GM21447 (cell line): ENCODE data around the gene PRSS3.
"Not testable (repeated sequence)": the region's sequence is repeated elsewhere in the genome, so short reads cannot be mapped to it uniquely, and the experiment has no call there.

Source experiments
- ATAC-seq: cut with Tn5 transposase; IDR thresholded peaks from one replicate; pipeline ENCODE4 v1.9.1; 2021; ENCODE audit not compliant: unreplicated experiment

Gene PRSS3

DNA sequence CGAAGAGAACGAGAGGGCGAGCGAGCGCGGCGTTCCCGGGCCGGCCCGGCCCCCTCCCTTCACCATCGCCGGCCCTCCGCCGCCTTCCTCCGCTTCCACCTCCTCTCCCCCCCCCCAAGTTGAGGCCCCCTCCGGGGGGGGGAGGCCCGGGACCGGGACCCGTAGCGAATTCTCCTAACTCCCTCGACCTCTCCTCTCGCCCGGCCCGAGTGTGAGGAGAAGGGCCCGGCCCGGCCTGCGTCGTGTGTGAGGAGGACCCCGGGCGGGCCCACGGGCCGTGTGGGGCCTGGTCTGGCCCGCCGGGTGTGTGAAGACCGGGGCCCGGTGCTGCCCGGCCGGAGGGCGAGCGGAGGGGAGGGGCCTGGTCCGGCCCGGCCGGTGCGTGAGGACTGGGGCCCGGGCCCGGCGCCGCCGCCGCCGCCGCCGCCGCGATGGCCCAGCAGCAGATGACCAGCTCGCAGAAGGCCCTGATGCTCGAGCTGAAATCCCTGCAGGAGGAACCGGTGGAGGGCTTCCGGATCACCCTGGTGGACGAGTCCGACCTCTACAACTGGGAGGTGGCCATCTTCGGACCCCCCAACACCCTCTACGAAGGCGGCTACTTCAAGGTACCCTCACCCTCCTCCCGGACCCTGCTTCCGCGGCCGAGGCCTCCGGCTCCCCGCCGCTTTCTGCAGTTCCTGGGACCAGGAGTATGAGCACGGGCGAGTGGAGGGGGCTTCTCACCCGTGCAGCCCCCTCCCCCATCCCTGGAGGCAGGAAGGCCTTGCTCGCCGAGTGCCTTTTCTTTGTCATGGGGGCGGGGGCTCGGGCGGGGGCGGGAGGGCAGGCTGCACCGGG, 22.2 kb downstream of the PRSS3 start:
- peak; percentile 16 for ATAC-seq

DNA sequence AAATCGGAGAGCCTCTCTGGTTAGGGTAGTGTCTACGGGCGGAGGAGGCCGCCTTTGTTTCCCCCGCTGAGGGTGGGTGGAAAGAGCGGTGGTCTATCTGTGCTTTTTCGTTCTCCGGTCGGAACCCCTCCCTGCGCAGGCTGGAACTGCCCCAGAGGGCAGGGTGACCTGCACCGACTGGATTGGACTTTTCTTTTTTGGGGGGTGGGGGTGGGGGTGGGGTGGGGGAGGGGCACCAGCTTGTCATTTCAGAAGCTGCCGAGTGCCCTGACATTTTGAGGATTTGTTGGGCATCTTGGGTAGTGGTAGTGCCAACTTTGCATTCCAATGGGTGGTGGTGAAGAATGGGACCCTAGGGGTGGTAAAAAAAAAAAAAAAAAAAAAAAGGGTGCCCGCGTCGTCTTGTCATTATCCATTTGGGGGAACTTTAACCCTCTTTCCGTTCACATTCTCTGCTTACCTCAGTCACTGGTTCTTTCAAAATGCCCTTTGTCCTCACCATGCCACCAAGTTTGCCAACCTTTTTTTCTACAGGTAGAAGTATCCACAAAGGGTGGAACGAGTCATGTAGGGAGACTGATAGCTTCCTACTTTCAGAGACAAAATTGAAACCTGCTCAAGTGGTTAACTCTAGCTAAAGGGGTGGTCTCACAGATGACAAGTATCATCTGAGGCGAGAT, 22.9 kb downstream of the PRSS3 start:
- no peak for ATAC-seq

DNA sequence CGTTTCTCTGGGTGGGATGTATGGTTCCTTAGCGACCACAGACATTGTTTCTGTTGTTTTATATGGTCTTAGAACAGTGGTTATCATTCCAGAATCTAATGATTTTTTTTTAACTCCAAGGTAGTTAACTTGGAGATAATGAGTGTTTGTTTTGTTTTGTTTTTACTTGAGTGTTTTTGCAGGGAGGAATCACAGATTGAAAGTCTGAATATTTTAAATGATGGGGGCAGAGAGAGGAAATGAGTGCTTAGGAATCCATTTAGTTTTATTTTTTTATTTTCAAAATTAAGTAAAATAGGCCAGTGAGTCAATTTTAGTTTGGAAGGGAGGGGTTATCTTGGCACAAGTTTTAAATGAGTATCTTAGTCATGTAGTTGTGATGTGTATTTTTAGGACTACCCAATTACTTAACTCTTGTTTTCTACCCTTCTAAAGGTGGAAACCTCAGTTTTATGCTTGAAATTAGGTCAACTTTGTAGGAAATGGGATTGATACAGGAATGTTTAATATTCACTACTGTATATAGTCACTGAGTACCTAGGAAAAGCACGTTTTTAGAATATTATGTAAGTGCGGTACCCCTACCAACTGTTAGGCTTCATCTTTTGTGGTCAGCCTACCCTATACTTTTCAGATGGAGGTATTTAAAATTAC, 23.6 kb downstream of the PRSS3 start:
- ATAC-seq, result no peak

DNA sequence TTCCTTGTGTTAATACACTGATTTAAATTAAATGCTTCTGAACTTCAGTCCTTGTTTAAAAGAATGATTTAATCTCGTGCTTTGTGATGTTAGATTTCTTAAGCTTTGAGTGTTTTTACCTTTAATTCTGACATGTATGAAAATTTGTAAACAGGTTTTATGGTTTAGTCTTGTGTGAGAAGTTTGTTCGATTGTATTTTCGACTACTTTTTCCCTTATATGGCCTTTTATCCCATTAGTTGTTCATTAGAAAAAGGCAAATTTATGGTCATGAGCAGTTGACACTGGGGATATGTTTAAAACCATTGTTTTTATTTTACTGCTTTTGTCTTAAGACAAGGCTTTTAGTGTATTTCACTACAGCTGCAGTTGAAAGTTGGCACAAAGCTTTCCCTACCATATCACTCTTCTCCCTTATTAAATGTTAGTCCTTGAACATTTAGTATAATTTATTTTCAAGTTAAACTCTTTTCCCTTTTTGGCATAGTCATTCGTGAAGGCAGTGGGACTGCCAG, 24.9 kb downstream of the PRSS3 start:
- ATAC-seq, result no peak

DNA sequence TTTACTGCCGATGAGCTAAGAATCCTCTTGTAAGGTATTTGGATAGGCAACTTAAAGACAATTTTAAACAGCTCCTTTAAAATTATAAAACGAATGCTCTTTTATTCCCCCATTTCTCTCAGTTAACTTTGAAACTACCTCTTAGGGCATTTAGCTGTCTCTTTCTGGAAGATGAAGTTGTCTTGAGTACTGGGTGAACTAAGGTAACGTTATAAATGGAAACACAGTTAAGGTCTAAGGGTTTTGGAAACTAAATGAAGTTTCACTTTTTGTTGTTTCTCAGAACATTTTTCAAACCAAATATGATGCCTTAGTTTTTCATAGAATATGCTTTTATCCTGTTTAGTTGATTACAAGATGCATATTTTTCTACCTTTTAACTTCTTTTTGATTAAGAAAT, 28.4 kb downstream of the PRSS3 start:
- no peak for ATAC-seq

DNA sequence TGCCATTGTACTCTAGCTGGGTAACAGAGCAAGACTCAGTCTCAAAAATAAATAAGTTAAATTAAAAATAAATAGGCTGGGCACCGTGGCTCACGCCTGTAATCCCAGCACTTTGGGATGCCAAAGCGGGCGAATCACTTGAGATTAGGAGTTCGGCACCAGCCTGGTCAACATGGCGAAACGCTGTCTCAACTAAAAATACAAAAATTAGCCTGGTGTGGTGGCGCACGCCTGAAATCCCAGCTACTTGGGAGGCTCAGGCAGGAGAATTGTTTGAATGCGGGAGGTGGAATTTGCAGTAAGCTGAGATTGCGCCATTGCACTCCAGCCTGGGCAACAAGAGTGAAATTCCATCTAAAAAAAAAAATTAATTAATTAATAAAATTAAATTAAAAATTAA, 31.9 kb downstream of the PRSS3 start:
- ATAC-seq, result not testable (repeated sequence)

DNA sequence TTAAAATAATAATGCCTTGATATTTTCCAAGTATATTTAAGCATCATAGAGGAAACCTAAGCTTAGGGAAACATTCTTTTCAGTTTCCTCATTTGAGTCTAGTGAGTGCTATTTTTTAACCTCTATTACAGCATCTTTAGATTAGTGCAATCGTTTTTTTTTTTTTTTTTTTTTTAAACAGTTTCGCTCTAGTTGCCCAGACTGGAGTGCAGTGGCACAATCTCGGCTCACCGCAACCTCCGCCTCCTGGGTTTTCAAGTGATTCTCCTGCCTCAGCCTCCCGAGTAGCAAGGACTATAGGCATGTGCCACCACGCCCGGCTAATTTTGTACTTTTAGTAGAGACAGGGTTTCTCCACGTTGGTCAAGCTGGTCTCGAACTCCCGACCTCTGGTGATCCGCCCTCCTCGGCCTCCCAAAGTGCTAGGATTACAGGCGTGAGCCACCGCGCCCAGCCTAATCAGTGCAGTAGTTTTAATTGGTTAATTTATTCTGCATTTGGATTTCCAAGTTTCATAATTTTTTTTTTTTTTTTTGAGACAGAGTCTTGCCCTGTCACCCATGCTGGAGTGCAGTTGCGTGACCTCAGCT, 34.4 kb downstream of the PRSS3 start:
- ATAC-seq, result not testable (repeated sequence)

DNA sequence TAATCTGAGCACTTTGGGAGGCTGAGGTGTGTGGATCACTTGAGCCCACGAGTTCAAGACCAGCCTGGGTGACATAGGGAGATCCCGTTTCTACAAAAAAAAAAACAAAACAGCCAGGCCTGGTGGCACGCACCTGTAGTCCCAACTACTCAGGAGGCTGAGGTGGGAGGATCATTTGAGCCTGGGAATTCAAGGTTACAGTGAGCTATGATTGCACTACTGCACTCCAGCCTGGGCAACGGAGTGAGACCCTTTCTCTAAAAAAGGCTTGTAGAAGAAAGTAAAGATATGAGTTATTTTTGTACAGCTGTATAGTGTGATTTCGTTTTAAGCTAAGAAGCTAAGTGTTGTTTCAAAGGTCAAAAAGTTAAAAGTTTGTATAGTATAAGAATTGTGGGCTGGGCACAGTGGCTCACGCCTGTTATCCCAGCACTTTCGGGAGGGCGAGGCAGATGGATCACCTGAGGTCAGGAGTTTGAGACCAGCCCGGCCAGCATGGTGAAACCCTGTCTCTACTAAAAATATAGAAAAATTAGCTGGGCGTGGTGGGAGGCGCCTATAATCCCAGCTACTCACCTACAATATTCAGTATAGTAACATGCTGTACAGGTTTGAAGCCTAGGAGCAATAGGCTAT, 40.4 kb downstream of the PRSS3 start:
- no peak for ATAC-seq

DNA sequence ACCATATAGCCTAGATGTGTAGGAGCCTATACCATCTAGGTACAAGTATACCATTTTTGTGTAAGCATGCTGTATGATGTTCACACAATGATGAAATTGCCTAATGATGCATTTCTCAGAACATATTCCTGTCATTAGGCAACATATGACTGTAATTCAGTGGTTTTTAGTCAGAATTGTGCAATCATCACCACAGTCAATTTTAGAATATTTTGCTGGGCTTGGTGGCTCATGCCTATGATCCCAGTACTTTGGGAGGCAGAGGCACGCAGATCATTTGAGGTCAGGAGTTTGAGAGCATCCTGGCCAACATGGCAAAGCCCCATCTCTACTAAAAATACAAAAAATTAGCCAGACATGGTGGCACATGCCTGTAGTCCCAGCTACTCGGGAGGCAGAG, 40.9 kb downstream of the PRSS3 start:
- ATAC-seq, result not testable (repeated sequence)

DNA sequence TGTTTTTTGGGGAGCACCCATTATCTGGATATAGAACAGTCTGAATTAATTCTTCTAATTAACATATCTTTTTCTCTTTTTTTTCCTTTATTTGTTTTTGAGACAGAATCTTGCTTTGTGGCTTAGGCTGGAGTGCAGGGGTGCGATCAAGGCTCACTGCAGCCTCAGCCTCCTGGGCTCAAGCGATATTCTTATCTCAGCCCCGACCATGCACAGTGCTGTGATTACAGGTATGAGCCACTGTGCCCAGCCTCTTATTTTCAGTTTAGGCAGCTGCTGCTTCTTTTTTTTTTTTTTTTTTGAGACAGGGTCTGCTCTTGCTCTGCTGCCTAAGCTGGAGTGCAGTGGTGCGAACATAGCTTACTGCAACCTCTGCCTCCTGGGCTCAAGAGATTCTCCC, 41.8 kb downstream of the PRSS3 start:
- ATAC-seq, result no peak

DNA sequence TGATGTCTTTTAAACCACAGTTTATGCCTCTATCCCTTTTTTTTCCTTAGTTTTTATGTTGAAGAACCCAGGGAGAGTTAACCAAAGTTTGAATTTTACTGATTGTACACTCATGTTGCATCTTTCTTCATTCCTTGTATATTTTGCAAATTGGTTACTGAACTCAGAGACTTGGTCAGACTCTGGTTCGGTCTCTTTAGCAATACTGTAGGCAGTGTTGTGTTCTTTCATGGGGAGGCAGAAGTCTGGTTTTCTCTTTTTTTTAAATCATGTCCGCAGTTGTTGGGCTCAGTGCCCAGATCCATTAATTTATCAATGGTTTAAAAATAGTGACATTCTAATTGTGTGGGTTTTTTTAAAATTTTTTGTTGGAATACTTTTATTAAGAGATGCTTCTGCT, 45.0 kb downstream of the PRSS3 start:
- ATAC-seq, result no peak

DNA sequence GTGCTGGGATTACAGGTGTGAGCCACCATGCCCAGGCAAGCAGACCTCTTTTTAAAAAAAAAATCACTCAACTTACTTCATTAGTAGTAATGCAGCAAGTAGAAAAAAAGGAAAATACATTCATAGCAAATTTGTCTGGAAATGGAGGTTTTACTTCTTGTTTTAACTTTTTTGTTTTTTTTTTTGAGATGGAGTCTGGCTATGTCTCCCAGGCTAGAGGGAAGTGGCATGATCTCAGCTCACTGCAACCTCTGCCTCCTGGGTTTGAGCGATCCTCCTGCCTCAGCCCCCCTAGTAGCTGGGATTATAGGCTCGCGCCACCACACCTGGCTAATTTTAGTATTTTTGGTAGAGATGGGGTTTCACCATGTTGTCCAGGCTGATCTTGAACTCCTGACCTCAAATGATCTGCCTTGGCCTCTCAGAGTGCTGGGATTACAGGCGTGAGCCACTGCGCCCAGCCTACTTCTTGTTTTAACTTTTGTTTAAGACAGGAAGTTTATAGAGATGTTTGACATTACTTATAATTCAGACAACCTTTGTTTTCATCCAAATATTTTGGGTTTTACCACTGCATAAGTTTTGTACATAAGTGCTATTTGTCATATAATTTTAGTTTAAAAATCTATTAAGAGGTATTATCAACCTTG, 48.1 kb downstream of the PRSS3 start:
- ATAC-seq, result no peak

DNA sequence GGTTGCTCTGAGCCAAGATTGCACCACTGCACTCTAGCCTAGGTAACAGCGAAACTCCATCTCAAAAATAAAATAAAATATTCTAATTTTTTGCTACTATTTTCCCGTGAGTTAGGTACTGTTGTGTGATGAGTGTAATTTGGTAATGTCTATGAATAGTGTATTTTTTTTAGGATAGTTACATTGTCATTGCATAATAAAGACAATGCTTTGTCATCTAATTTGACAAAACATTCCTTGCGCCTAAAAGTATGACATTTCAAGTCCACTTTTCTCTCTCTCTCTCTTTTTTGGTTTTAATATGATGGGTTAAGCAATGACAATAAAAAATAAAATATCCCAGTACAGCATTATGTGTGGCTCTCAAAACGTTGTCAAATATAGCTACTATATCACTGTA, 50.9 kb downstream of the PRSS3 start:
- no peak for ATAC-seq

DNA sequence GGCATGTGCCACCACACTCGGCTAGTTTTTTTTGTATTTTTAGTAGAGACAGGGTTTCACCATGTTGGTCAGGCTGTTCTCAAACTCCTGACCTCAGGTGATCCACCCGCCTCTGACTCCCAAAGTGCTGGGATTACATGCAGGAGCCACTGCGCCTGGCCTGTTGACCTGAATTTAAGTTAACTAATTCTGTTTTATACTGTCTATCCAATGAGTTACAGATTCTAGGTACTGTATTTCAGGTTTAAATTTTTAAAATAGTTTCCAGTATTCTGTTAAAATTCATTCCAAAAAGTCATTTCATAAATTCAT, 52.5 kb downstream of the PRSS3 start:
- ATAC-seq, result not testable (repeated sequence)
